GM18498 (cell line): Measurements from ENCODE around the gene DDX53.

ENCODE experiments used
- ATAC-seq: cut with Tn5 transposase; IDR thresholded peaks from one replicate; pipeline ENCODE4 v1.9.1; 2021; ENCODE audit warnings: mild to moderate bottlenecking, moderate library complexity; ENCODE audit not compliant: unreplicated experiment

The DDX53 gene

GRCh38 chrX:23048806-23049573 lies 49.2 kb downstream of the DDX53 start:
- ATAC-seq: no peak

GRCh38 chrX:23052324-23052723 lies 52.6 kb downstream of the DDX53 start:
- ATAC-seq: no peak
